Measurements from ENCODE around the gene FBLN7. TPM values are rescaled to one million over a fixed set of nuclear protein-coding genes. Genes with fewer than 3 reads are reported as not detected.

The FBLN7 gene
- total RNA-seq, 1 donor from 2014 or later = not detected

GRCh38 chr2:112187805-112188596 lies 49.8 kb downstream of the FBLN7 start:
- Histone ChIP-seq H2AFZ (ENCODE audit: low read depth, low read length) (peak overlapping the region; percentile 50), H4K20me1 (ENCODE audit: insufficient read depth, low read length) (no peaks in the 10 kb centered on the region), H3K4me2 (ENCODE audit: low read length) (no peak overlapping the region), H3K9me3 (ENCODE audit: insufficient read depth, low read depth, low read length) (no peaks in the 10 kb centered on the region), H3K27ac (ENCODE audit: low read depth, low read length) (no peak overlapping the region), H3K4me1 (ENCODE audit: insufficient read depth, low read length) (peaks cover 4% of the 10 kb centered on the region), H3K79me2 (ENCODE audit: insufficient read depth, low read length) (no peaks in the 10 kb centered on the region), H3K4me3 (ENCODE audit: insufficient read depth, low read depth, low read length) (no peak overlapping the region), H3K36me3 (ENCODE audit: insufficient read depth, low read length) (no peaks in the 10 kb centered on the region), H3K27me3 (ENCODE audit: insufficient read depth, low read length) (no peaks in the 10 kb centered on the region), H3K9ac (ENCODE audit: low read length) (no peak overlapping the region)
- peaks cover 4% of the 10 kb centered on the region for H3K27me3 Mint-ChIP-seq (ENCODE audit: low read depth, unreplicated experiment)
- H3K4me3 Mint-ChIP-seq (ENCODE audit: unreplicated experiment) = no peak overlapping the region
- peak; percentile 8 for DNase-seq (ENCODE audit: low read depth)
- no peaks in the 10 kb centered on the region for H3K36me3 Mint-ChIP-seq (ENCODE audit: low read depth, unreplicated experiment)
- TF ChIP-seq EZH2 (IDR thresholded peaks at IDR 0.05; ENCODE audit: insufficient read depth, low read length) (no peak), CTCF (IDR thresholded peaks at IDR 0.05; ENCODE audit: insufficient read depth, low read depth, low read length) (no peak)
- no peak for FAIRE-seq
- peaks cover 7% of the 10 kb centered on the region for H3K9me3 Mint-ChIP-seq (ENCODE audit: unreplicated experiment)
- peaks cover 15% of the 10 kb centered on the region for H3K4me1 Mint-ChIP-seq (ENCODE audit: low read depth, unreplicated experiment)
- H3K27ac Mint-ChIP-seq (ENCODE audit: unreplicated experiment) = no peak overlapping the region

GRCh38 chr2:112189001-112189556 lies 50.9 kb downstream of the FBLN7 start:
- no peak overlapping the region for H3K27ac ChIP-seq (ENCODE audit: low read depth, low read length)
- peaks cover 4% of the 10 kb centered on the region for H3K4me1 ChIP-seq (ENCODE audit: insufficient read depth, low read length)
- TF ChIP-seq CTCF (IDR thresholded peaks at IDR 0.05; ENCODE audit: insufficient read depth, low read depth, low read length) (no peak), EZH2 (IDR thresholded peaks at IDR 0.05; ENCODE audit: insufficient read depth, low read length) (no peak)
- H3K4me2 ChIP-seq (ENCODE audit: low read length) = no peak overlapping the region
- H3K27me3 ChIP-seq (ENCODE audit: insufficient read depth, low read length) = no peaks in the 10 kb centered on the region
- Mint-ChIP-seq H3K27me3 (ENCODE audit: low read depth, unreplicated experiment) (peaks cover 1% of the 10 kb centered on the region), H3K4me1 (ENCODE audit: low read depth, unreplicated experiment) (peaks cover 6% of the 10 kb centered on the region), H3K9me3 (ENCODE audit: unreplicated experiment) (peaks cover 7% of the 10 kb centered on the region), H3K36me3 (ENCODE audit: low read depth, unreplicated experiment) (no peaks in the 10 kb centered on the region), H3K27ac (ENCODE audit: unreplicated experiment) (no peak overlapping the region), H3K4me3 (ENCODE audit: unreplicated experiment) (no peak overlapping the region)
- H3K36me3 ChIP-seq (ENCODE audit: insufficient read depth, low read length) = no peaks in the 10 kb centered on the region
- DNase-seq (ENCODE audit: low read depth) (no peak), FAIRE-seq (no peak)
- no peak overlapping the region for H3K9ac ChIP-seq (ENCODE audit: low read length)
- no peak overlapping the region for H3K4me3 ChIP-seq (ENCODE audit: insufficient read depth, low read depth, low read length)
- no peaks in the 10 kb centered on the region for H3K9me3 ChIP-seq (ENCODE audit: insufficient read depth, low read depth, low read length)
- H2AFZ ChIP-seq (ENCODE audit: low read depth, low read length) = no peak overlapping the region
- H4K20me1 ChIP-seq (ENCODE audit: insufficient read depth, low read length) = no peaks in the 10 kb centered on the region
- no peaks in the 10 kb centered on the region for H3K79me2 ChIP-seq (ENCODE audit: insufficient read depth, low read length)

GRCh38 chr2:112194028-112194427 lies 55.8 kb downstream of the FBLN7 start:
- TF ChIP-seq EZH2 (IDR thresholded peaks at IDR 0.05; ENCODE audit: insufficient read depth, low read length) (no peak), CTCF (IDR thresholded peaks at IDR 0.05; ENCODE audit: insufficient read depth, low read depth, low read length) (no peak)
- peaks cover 2% of the 10 kb centered on the region for H3K9me3 Mint-ChIP-seq (ENCODE audit: unreplicated experiment)
- no peak overlapping the region for H3K27ac Mint-ChIP-seq (ENCODE audit: unreplicated experiment)
- no peaks in the 10 kb centered on the region for H3K4me1 ChIP-seq (ENCODE audit: insufficient read depth, low read length)
- H3K4me3 ChIP-seq (ENCODE audit: insufficient read depth, low read depth, low read length) = no peak overlapping the region
- DNase-seq (ENCODE audit: low read depth) (no peak), FAIRE-seq (no peak)
- H3K9me3 ChIP-seq (ENCODE audit: insufficient read depth, low read depth, low read length) = no peaks in the 10 kb centered on the region
- H2AFZ ChIP-seq (ENCODE audit: low read depth, low read length) = no peak overlapping the region
- no peak overlapping the region for H3K4me2 ChIP-seq (ENCODE audit: low read length)
- H3K36me3 Mint-ChIP-seq (ENCODE audit: low read depth, unreplicated experiment) = no peaks in the 10 kb centered on the region
- H4K20me1 ChIP-seq (ENCODE audit: insufficient read depth, low read length) = no peaks in the 10 kb centered on the region
- H3K36me3 ChIP-seq (ENCODE audit: insufficient read depth, low read length) = no peaks in the 10 kb centered on the region
- H3K27me3 ChIP-seq (ENCODE audit: insufficient read depth, low read length) = peaks cover 4% of the 10 kb centered on the region
- no peaks in the 10 kb centered on the region for H3K4me1 Mint-ChIP-seq (ENCODE audit: low read depth, unreplicated experiment)
- H3K79me2 ChIP-seq (ENCODE audit: insufficient read depth, low read length) = no peaks in the 10 kb centered on the region
- H3K4me3 Mint-ChIP-seq (ENCODE audit: unreplicated experiment) = no peak overlapping the region
- no peak overlapping the region for H3K27ac ChIP-seq (ENCODE audit: low read depth, low read length)
- no peak overlapping the region for H3K9ac ChIP-seq (ENCODE audit: low read length)
- peaks cover 10% of the 10 kb centered on the region for H3K27me3 Mint-ChIP-seq (ENCODE audit: low read depth, unreplicated experiment)

All from astrocyte (in vitro differentiated cells and primary cell).